Muscle layer of duodenum (tissue), 2 donors: ENCODE measurements around the gene MUC4.
"Not testable (repeated sequence)": the region's sequence is repeated elsewhere in the genome, so short reads cannot be mapped to it uniquely, and the experiment has no call there.

Experiments used
- H3K27ac ChIP-seq: one replicate; pipeline ENCODE4 v1.7.0; 2013; ENCODE audit warnings: mild to moderate bottlenecking, low read length
- H3K27me3 ChIP-seq: one replicate; pipeline ENCODE4 v1.7.0; 2013; ENCODE audit warnings: low read depth, mild to moderate bottlenecking, control low read depth, low read length
- H3K36me3 ChIP-seq, 2 donors: one replicate each; pipeline ENCODE4 v1.7.0; 2013; ENCODE audit warnings: low read length in 2 of 2, control low read depth in 1 of 2, mild to moderate bottlenecking in 1 of 2; ENCODE audit not compliant: insufficient read depth in 2 of 2, control insufficient read depth in 1 of 2
- H3K4me1 ChIP-seq, 2 donors: one replicate each; pipeline ENCODE4 v1.7.0; 2013; ENCODE audit warnings: low read length in 2 of 2, mild to moderate bottlenecking in 2 of 2, control low read depth in 1 of 2, moderate library complexity in 1 of 2; ENCODE audit not compliant: insufficient read depth in 2 of 2, control insufficient read depth in 1 of 2
- H3K4me3 ChIP-seq, 2 donors: one replicate each; pipeline ENCODE4 v1.7.0; 2013; ENCODE audit warnings: low read length in 2 of 2, low read depth in 1 of 2, mild to moderate bottlenecking in 1 of 2
- H3K9me3 ChIP-seq, 2 donors: one replicate each; pipeline ENCODE4 v1.7.0; 2013; ENCODE audit warnings: low read length in 2 of 2, control low read depth in 1 of 2, mild to moderate bottlenecking in 1 of 2; ENCODE audit not compliant: control insufficient read depth in 1 of 2
- donor health status: healthy.

The MUC4 gene

DNA sequence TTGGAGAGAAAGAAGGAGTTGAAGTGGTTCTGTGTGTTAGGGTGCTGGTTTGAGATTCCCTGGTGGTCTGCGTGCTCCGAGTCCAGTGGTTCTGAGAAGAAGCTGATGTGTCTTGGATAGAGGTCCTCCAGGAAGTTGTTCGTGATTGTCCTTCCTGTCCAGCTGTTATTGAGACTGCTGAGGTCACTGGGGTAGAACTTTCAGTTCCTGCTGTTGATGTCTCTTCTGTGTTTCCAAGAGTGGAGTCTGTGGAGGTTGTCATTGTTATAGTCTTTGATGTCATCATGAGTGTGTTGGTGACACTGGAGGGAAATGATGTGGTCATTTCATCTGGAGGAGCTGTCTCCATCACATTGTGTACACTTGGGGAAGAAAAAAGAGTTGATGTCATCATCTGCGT, 20.8 kb downstream of the MUC4 start:
- no peak overlapping the region for H3K4me3 ChIP-seq
- H3K4me1 ChIP-seq = no peaks in the 10 kb centered on the region
- no peaks in the 10 kb centered on the region for H3K36me3 ChIP-seq
- H3K9me3 ChIP-seq = peaks cover 0 to 5% of the 10 kb centered on the region in 2 donors
- no peak overlapping the region for H3K27ac ChIP-seq
- H3K27me3 ChIP-seq = no peaks in the 10 kb centered on the region

DNA sequence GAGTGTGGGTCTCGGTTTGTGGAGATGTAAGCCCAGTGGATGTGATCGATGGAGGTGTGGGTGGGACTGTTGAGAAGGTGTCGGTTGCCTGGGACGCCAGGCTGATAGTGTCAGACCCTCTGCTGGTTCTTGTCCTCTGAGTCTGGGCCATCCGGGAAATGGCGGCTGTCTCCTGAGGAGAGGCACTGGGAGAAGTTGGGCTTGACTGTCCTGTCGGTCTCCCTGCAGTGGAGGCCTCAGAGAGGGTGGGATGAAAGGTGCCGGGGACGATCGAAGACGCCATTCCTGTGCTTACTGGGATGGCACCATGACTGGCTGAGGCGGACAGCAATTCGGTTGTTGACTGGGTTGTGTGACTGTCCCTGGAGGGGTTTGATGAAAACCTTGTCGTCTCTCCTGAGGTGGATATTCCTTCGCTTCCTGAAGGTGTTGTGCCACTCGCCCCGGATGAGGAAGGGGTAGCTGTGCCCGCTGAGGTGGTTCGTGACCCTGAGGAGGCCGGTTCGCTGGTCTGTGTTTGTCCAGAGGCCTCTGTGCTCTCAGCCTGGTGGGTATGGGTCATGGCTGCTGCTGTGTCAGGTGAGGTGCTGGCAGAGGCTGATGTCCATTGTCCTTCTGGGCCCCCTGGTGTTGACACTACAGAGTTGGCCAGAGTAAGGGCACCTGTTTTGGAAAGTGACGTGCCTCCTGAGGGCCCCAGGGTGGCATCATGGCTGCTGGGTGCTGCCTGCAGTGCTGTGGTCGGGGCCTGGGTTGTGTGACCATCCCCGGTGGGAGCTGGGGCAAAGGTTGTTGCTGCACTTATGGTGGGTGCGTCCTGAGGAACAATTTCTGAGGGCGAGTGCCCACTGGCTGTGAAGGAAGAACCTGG, 22.8 kb downstream of the MUC4 start:
- no peaks in the 10 kb centered on the region for H3K36me3 ChIP-seq
- H3K4me3 ChIP-seq = no peak overlapping the region
- no peak overlapping the region for H3K27ac ChIP-seq
- H3K9me3 ChIP-seq = peaks cover 0 to 5% of the 10 kb centered on the region in 2 donors
- no peaks in the 10 kb centered on the region for H3K4me1 ChIP-seq
- peaks cover 3% of the 10 kb centered on the region for H3K27me3 ChIP-seq

DNA sequence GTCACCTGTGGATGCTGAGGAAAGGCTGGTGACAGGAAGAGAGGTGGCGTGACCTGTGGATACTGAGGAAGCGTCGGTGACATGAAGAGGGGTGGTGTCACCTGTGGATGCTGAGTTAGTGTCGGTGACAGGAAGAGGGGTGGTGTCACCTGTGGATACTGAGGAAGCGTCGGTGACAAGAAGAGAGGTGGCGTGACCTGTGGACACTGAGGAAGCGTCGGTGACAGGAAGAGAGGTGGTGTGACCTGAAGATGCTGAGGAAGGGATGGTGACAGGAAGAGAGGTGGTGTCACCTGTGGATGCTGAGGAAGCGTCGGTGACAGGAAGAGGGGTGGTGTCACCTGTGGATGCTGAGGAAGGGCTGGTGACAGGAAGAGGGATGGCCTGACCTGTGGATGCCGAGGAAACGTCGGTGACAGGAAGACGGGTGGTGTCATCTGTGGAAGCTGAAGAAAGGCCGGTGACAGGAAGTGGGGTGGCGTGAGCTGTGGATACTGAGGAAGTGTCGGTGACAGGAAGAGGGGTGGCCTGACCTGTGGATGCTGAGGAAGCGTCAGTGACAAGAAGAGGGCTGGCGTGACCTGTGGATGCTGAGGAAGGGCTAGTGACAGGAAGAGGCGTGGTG, 25.8 kb downstream of the MUC4 start:
- H3K36me3 ChIP-seq, H3K27ac ChIP-seq, H3K4me1 ChIP-seq, H3K4me3 ChIP-seq, H3K9me3 ChIP-seq, H3K27me3 ChIP-seq: not testable (repeated sequence)

DNA sequence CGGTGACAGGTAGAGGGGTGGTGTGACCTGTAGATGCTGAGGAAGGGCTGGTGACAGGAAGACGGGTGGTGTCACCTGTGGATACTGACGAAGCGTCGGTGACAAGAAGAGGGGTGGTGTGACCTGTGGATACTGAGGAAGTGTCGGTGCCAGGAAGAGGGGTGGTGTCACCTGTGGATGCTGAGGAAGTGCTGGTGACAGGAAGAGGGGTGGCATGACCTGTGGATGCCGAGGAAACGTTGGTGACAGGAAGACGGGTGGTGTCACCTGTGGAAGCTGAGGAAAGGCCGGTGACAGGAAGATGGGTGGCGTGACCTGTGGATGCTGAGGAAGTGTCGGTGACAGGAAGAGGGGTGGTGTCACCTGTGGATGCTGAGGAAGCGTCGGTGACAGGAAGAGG, 27.7 kb downstream of the MUC4 start:
- H3K27ac ChIP-seq, H3K4me3 ChIP-seq, H3K36me3 ChIP-seq, H3K27me3 ChIP-seq, H3K4me1 ChIP-seq, H3K9me3 ChIP-seq: not testable (repeated sequence)

DNA sequence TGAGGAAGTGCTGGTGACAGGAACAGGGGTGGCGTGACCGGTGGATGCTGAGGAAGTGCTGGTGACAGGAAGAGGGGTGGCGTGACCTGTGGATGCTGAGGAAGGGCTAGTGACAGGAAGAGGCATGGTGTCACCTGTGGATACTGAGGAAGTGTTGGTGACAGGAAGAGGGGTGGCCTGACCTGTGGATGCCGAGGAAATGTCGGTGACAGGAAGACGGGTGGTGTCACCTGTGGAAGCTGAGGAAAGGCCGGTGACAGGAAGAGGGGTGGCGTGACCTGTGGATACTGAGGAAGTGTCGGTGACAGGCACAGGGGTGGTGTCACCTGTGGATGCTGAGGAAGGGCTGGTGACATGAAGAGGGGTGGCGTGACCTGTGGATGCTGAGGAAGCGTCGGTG, 30.5 kb downstream of the MUC4 start:
- H3K4me3 ChIP-seq, H3K9me3 ChIP-seq, H3K27me3 ChIP-seq, H3K4me1 ChIP-seq, H3K27ac ChIP-seq, H3K36me3 ChIP-seq: not testable (repeated sequence)

DNA sequence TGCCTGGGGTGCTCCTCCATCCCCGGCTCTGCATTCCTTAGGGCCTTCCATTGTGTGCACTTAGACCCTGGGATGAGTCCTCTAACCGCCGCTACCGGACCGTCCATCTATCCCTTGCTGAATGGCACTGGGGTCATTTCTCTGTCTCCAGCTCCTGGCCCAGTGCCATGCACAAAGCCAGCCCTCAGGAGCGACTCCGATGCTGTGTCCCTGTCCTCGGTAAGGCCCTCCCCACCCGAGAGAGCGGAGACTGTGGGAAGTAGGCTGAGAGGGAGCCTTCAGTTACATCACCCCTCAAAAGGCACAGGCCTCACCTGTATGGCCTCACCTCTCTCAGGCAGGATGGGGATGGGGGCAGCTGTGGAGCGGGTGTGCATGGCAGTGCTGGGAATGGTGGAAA, 33.8 kb downstream of the MUC4 start:
- H3K9me3 ChIP-seq = no peaks in the 10 kb centered on the region
- no peaks in the 10 kb centered on the region for H3K4me1 ChIP-seq

DNA sequence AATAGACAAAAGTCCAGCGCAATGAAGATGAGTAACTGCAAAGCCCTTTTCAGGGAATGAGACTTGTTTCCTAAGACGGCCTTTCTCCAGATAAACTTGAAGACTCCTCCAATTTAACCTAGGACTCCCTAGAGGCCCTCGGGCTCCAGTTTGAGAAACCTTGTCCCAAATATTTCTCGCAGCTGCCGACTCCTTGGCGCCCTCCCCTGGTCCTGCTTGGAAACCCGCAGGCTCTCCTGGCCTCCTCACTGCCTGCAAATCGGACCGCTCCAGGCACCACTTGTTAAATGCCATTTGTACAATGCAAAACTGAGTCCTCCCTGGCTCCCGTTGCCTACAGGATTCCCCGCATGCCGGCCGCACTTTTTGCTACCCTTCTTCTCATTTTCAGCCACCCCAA, 36.8 kb downstream of the MUC4 start:
- H3K27me3 ChIP-seq = no peaks in the 10 kb centered on the region
- H3K27ac ChIP-seq = no peak overlapping the region

More for the DNA sequence above, 33.8 kb downstream of the MUC4 start:
- Histone ChIP-seq H3K27me3 (no peaks in the 10 kb centered on the region), H3K36me3 (no peaks in the 10 kb centered on the region), H3K4me3 (no peak overlapping the region), H3K27ac (no peak overlapping the region)

DNA sequence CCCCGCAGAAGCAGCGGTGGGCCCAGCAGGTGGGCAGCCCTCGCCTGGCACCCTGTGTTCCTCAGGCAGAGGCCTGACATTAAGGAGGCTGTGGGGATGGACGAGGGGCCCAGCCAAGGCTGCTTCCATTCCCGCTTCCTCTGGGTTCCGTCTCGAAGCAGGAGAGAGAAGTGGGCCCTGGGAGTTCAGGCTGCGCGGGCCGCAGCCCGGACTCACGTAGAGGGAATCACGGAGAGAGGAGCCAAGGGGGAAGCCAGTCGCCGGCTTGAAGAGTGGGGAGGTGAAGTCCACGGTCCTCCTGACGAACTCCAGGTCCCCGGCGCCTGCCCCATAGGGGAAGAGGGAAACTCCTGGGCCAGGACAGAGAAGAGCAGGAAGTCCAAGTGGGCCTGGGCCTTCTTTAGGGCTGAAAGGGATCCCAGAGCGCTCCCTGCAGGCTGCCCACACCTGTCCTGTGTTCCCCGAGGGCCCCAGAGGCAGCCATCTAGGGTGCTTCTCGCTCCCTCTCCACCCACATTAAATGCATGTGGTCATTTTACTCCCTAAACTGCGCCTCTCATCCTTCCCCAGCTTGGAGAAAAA, 37.7 kb downstream of the MUC4 start:
- H3K4me1 ChIP-seq = no peaks in the 10 kb centered on the region
- no peak overlapping the region for H3K4me3 ChIP-seq
- no peaks in the 10 kb centered on the region for H3K36me3 ChIP-seq
- H3K27ac ChIP-seq = no peak overlapping the region
- no peaks in the 10 kb centered on the region for H3K9me3 ChIP-seq
- H3K27me3 ChIP-seq = no peaks in the 10 kb centered on the region

More for the DNA sequence above, 36.8 kb downstream of the MUC4 start:
- no peaks in the 10 kb centered on the region for H3K9me3 ChIP-seq
- no peak overlapping the region for H3K4me3 ChIP-seq
- H3K36me3 ChIP-seq = no peaks in the 10 kb centered on the region
- H3K4me1 ChIP-seq = no peaks in the 10 kb centered on the region

DNA sequence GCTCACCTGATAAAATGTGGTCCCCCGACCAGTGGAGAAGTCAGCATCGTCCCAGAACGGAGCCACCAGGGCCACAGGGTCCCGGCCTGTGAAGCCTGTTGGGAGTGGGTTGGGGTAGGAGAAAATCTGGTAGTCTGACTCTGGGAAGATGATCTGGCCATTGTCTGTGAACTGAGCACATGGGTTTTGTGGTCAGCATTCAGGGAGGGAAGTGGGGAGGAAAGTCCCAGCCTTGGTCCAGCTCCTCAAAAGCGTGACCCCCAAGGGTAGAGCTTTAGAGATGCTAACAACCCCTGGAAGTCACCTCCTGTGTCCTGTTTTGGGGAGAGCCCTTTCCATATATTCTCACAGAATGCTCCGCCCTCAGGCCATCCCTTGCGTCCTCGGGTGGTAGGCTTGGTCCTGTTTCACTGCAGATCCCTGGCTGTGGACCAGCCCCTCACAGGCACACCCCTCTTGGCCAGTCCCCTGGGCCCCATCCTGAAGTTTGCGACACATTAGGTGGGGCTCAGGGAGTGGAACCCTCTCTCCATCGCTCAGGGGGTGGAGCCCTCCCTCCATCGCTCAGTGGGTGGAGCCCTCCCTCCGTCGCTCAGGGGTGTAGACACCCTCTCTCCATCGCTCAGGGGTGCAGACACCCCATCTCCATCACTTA, 40.0 kb downstream of the MUC4 start:
- no peak overlapping the region for H3K27ac ChIP-seq
- H3K36me3 ChIP-seq = no peaks in the 10 kb centered on the region
- H3K4me3 ChIP-seq = no peak overlapping the region
- no peaks in the 10 kb centered on the region for H3K4me1 ChIP-seq
- no peaks in the 10 kb centered on the region for H3K27me3 ChIP-seq
- no peaks in the 10 kb centered on the region for H3K9me3 ChIP-seq

DNA sequence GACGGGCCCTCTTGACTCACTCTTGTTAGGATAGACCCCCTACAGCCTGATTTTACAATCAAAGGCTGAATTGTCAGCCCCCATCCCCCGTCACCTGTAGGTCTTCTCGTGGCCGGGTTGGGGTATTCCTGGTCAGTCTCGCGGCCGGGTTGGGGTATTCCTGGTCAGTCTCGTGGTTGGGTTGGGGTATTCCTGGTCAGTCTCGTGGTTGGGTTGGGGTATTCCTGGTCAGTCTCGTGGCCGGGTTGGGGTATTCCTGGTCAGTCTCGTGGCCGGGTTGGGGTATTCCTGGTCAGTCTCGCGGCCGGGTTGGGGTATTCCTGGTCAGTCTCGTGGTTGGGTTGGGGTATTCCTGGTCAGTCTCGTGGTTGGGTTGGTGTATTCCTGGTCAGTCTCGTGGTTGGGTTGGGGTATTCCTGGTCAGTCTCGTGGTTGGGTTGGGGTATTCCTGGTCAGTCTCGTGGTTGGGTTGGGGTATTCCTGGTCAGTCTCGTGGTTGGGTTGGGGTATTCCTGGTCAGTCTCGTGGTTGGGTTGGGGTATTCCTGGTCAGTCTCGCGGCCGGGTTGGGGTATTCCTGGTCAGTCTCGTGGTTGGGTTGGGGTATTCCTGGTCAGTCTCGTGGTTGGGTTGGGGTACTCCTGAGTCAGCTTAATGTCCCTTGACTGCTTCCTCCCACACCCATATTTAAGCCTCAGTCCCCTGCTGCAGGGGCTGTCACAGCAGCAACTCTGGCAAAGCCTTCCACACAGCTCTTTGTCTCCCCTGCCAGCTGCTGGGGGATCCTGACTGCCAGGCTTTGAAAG, 40.7 kb downstream of the MUC4 start:
- H3K36me3 ChIP-seq, H3K4me1 ChIP-seq, H3K27ac ChIP-seq, H3K4me3 ChIP-seq, H3K27me3 ChIP-seq, H3K9me3 ChIP-seq: not testable (repeated sequence)
